HFFc6 (cell line): ENCODE data around the gene FBXO47. TPM values are rescaled to one million over a fixed set of nuclear protein-coding genes. Genes with fewer than 3 reads are reported as not detected.
A peak's percentile ranks its signal among the peaks of the same experiment; 100 is the strongest.
"Not testable (repeated sequence)": the region's sequence is repeated elsewhere in the genome, so short reads cannot be mapped to it uniquely, and the experiment has no call there.

ENCODE experiments used
- DNase-seq: peaks from one replicate; pipeline ENCODE4 v3.0.0-alpha.2; 2018
- H3K27ac Mint-ChIP-seq: 2 replicates; pipeline ENCODE4 v1.8.0; 2020; ENCODE audit warnings: mild to moderate bottlenecking, mixed read lengths
- H3K27me3 Mint-ChIP-seq: 2 replicates; pipeline ENCODE4 v1.8.0; 2021; ENCODE audit warnings: mild to moderate bottlenecking, moderate library complexity, mixed read lengths; ENCODE audit not compliant: insufficient read depth
- H3K36me3 Mint-ChIP-seq: 2 replicates; pipeline ENCODE4 v1.8.0; 2021; ENCODE audit warnings: low read depth, mixed read lengths
- H3K4me1 Mint-ChIP-seq: 2 replicates; pipeline ENCODE4 v1.8.0; 2020; ENCODE audit warnings: low read depth, mixed read lengths
- H3K4me3 Mint-ChIP-seq: 2 replicates; pipeline ENCODE4 v1.8.0; 2020; ENCODE audit warnings: mild to moderate bottlenecking, moderate library complexity, mixed read lengths
- H3K9me3 Mint-ChIP-seq: 2 replicates; pipeline ENCODE4 v1.8.0; 2020; ENCODE audit warnings: mild to moderate bottlenecking, mixed read lengths
- total RNA-seq, 6 experiments: library from RNA; stranded (reverse); fragmentation: NEBNext Ultra II Directional; extraction: Animal tissue kit (Norgen Biotek cat#: 25700); gene quantifications; 2 replicates in 1 of 6; 3 replicates in 5 of 6; pipeline ENCODE4 v1.2.3, GENCODE V29; 2021
- TF ChIP-seq, protein P1 (sequence below): fragments of 200-600 bp; sonication (generic); IDR thresholded peaks from 2 replicates; pipeline ENCODE4 v1.5.0; 2021; ENCODE audit warnings: antibody characterized with exemption, mild to moderate bottlenecking

Gene FBXO47
- total RNA-seq, 6 experiments from 2014 or later, result not detected

DNA sequence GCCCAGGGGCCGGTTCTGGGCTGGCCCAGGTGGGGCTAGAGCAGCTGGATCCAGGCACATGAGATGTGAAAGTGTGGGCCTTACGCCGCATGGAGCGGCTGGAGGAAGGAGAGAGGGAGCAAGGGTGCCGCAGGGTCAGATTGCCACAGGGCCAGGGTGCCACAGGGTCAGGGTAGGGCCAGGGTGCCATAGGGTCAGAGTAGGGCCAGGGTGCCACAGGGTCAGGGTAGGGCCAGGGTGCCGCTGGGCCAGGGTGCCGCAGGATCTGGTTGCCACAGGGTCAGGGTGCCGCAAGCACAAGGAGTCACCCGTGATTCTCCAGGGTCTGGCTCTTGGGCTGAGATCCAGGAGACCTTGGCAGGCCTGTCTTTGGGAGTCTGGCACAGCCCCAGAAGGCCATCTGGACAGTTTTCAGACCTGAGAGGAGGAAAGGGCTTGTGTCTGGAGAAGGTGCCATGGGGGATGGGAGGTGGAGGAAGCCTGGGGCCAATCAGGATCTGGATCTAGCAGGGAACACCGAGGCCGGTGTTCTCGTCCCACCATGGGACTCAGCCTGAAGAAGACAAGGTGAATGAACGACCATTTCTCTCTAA is 54.9 kb downstream of the FBXO47 start:
- peaks cover 32% of the 10 kb centered on the region for H3K36me3 Mint-ChIP-seq
- DNase-seq, result no peak
- H3K27me3 Mint-ChIP-seq, result peaks cover 21% of the 10 kb centered on the region
- H3K27ac Mint-ChIP-seq, result peak overlapping the region; percentile 42; the same call in 1 of the 2 replicates
- no peak overlapping the region for H3K4me3 Mint-ChIP-seq
- no peaks in the 10 kb centered on the region; the same call in 1 of the 2 replicates for H3K9me3 Mint-ChIP-seq
- TF ChIP-seq, protein P1, sequence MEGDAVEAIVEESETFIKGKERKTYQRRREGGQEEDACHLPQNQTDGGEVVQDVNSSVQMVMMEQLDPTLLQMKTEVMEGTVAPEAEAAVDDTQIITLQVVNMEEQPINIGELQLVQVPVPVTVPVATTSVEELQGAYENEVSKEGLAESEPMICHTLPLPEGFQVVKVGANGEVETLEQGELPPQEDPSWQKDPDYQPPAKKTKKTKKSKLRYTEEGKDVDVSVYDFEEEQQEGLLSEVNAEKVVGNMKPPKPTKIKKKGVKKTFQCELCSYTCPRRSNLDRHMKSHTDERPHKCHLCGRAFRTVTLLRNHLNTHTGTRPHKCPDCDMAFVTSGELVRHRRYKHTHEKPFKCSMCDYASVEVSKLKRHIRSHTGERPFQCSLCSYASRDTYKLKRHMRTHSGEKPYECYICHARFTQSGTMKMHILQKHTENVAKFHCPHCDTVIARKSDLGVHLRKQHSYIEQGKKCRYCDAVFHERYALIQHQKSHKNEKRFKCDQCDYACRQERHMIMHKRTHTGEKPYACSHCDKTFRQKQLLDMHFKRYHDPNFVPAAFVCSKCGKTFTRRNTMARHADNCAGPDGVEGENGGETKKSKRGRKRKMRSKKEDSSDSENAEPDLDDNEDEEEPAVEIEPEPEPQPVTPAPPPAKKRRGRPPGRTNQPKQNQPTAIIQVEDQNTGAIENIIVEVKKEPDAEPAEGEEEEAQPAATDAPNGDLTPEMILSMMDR, result no peak
- H3K4me1 Mint-ChIP-seq, result peaks cover 8% of the 10 kb centered on the region

DNA sequence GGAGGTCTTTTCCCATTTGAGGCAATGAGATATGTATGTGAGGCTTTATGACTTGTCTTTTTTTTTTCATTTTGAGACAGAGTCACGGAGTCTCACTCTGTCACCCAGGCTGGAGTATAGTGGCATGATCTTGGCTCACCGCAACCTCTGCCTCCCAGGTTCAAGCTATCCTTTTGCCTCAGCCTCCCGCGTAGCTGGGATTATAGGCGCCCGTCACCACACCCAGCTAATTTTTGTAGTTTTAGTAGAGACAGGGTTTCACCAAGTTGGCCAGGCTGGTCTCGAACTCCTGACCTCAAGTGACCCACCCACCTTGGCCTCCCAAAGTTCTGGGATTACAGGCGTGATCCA is 55.5 kb downstream of the FBXO47 start:
- not testable (repeated sequence) for H3K27ac Mint-ChIP-seq, DNase-seq, H3K9me3 Mint-ChIP-seq, H3K4me3 Mint-ChIP-seq
- H3K36me3 Mint-ChIP-seq, result peaks cover 28% of the 10 kb centered on the region
- peaks cover 14% of the 10 kb centered on the region for H3K4me1 Mint-ChIP-seq
- H3K27me3 Mint-ChIP-seq, result peaks cover 17% of the 10 kb centered on the region

DNA sequence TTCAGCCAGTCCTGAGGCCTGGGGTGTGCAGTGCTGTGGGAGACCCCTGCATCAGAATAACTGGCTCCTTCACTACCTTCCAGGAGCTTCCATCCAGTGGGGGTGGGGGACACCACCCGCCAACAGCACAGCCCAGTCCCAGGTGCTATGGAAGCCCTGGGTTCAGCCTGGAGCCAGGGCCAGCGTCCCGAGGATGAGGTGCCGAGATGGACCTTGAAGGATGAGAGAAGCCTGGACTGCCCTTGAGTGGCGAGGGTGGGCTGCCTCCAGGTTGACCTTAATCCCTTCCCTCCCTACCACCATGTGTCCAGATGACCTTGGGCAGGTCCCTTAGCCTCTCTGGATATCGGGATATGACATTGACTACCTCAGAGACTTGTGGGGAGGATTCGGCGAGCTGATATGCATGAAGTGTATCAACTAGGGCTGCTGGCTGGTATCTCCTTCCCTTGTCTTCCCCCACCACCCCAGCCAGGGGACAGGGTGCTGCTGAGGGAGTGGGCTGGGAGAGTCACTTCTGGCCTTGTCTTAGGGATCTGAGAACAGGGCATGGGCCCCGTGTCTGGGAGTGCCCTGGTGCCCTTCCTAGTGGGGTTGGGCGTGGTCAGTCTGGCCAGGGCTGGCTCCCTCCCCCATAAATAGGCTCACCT is 56.0 kb downstream of the FBXO47 start:
- TF ChIP-seq, protein P1, result no peak
- H3K4me3 Mint-ChIP-seq, result no peak overlapping the region
- H3K27ac Mint-ChIP-seq, result no peak overlapping the region
- peaks cover 17% of the 10 kb centered on the region for H3K27me3 Mint-ChIP-seq
- no peak for DNase-seq
- peaks cover 19% of the 10 kb centered on the region for H3K4me1 Mint-ChIP-seq
- H3K9me3 Mint-ChIP-seq, result no peaks in the 10 kb centered on the region; the same call in 1 of the 2 replicates
- peaks cover 27% of the 10 kb centered on the region for H3K36me3 Mint-ChIP-seq

- Mint-ChIP-seq H3K27ac (no peak overlapping the region), H3K9me3 (no peaks in the 10 kb centered on the region; the same call in 1 of the 2 replicates), H3K4me1 (peaks cover 28% of the 10 kb centered on the region), H3K27me3 (peaks cover 17% of the 10 kb centered on the region), H3K4me3 (no peak overlapping the region), H3K36me3 (peaks cover 27% of the 10 kb centered on the region)
- DNase-seq, result no peak
- TF ChIP-seq, protein P1, result no peak
These were observed 56.9 kb downstream of the FBXO47 start for GRCh38 chr17:38910325-38910724.

DNA sequence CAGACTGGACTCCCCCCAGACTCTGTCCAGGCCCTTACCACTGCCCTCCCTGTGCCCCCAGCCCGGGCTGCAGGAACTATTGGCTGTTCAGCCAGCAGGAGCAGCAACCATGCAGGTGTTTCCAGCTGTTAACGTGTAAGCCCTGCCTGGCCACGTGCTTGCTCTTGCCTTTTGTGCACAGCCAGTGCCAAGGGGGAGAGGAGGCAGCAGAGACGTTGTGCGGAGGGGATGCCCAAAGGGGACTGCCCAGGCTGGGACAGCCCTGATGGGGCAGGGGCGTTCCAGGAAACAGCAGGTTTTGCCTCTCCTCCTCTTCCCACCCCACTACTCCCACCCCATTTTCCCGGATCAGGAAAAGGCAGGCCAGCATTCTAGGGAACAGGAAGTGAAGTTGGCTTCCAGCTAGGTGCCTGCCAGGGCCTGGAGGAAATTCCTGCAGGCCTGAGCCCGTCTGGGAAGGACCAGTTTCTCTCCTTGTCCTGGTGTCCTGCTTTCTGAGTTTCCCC is 58.5 kb downstream of the FBXO47 start:
- Mint-ChIP-seq H3K9me3 (no peaks in the 10 kb centered on the region), H3K27ac (no peak overlapping the region)

More for the DNA sequence above, 58.5 kb downstream of the FBXO47 start:
- Mint-ChIP-seq H3K4me3 (no peak overlapping the region), H3K36me3 (peaks cover 34% of the 10 kb centered on the region), H3K27me3 (peaks cover 11% of the 10 kb centered on the region), H3K4me1 (peaks cover 32% of the 10 kb centered on the region)
- DNase-seq, result no peak
- TF ChIP-seq, protein P1, result no peak
